Lung (tissue), 12 donors: Measurements from ENCODE around the gene ARHGAP22. TPM values are rescaled to one million over a fixed set of nuclear protein-coding genes. Genes with fewer than 3 reads are reported as not detected.

ENCODE experiments used
- ATAC-seq: fragments of 200-7000 bp; cut with Tn5 transposase; one replicate; pipeline ENCODE4 v1.9.1; 2020; ENCODE audit warnings: moderate number of reproducible peaks; ENCODE audit not compliant: insufficient read depth, low FRiP score
- DNase-seq, 3 donors: peaks; one replicate each; pipeline ENCODE4 v3.0.0-alpha.2; 2013 to 2017
- H3K27ac ChIP-seq, 2 donors: one replicate each; pipeline ENCODE4 v1.5.1; 2013; ENCODE audit warnings: mild to moderate bottlenecking in 2 of 2, moderate library complexity in 2 of 2, control low read depth in 1 of 2, inconsistent platforms in 1 of 2, low read depth in 1 of 2, low read length in 1 of 2
- H3K27me3 ChIP-seq, 3 donors: one replicate each; pipeline ENCODE4 v1.5.1; 2013; ENCODE audit warnings: low read length in 2 of 3; ENCODE audit not compliant: control insufficient read depth in 3 of 3, insufficient read depth in 3 of 3
- H3K36me3 ChIP-seq, 4 donors: one replicate each; pipeline ENCODE4 v1.5.1; 2013; ENCODE audit warnings: low read length in 4 of 4, mild to moderate bottlenecking in 1 of 4, moderate library complexity in 1 of 4; ENCODE audit not compliant: control insufficient read depth in 4 of 4, insufficient read depth in 4 of 4
- H3K4me1 ChIP-seq, 5 donors: one replicate each; pipeline ENCODE4 v1.5.1; 2013; ENCODE audit warnings: low read length in 5 of 5, mild to moderate bottlenecking in 2 of 5, moderate library complexity in 1 of 5; ENCODE audit not compliant: control insufficient read depth in 5 of 5, insufficient read depth in 5 of 5
- H3K4me3 ChIP-seq: one replicate; pipeline ENCODE4 v1.5.1; 2013; ENCODE audit warnings: mild to moderate bottlenecking, control low read depth, moderate library complexity
- H3K9ac ChIP-seq, 2 donors: one replicate each; pipeline ENCODE4 v1.5.1; 2013; ENCODE audit warnings: low read length in 2 of 2, control low read depth in 1 of 2; ENCODE audit not compliant: insufficient read depth in 1 of 2
- H3K9me3 ChIP-seq, 4 donors: one replicate each; pipeline ENCODE4 v1.5.1; 2013; ENCODE audit warnings: low read length in 3 of 4, mild to moderate bottlenecking in 1 of 4, moderate library complexity in 1 of 4; ENCODE audit not compliant: control insufficient read depth in 4 of 4, insufficient read depth in 3 of 4
- CTCF ChIP-seq: IDR thresholded peaks from 2 replicates; pipeline ENCODE4 v1.5.1; 2012; ENCODE audit warnings: mild to moderate bottlenecking; ENCODE audit errors: control extremely low read depth, extremely low read depth
- WGBS, 2 donors: extraction: QIAGEN DNeasy Blood & Tissue Kit; methylation state at CpG; one replicate each; pipeline ENCODE4 v1.1.7; 2013; 5-methylcytosine and 5-hydroxymethylcytosine counted together
- polyA plus RNA-seq, 2 donors: library from polyadenylated mRNA; stranded (reverse); fragments of 200-250 nt; gene quantifications; one replicate each; pipeline ENCODE4 v1.2.1, GENCODE V29; 2013
- total RNA-seq, 2 donors: library from RNA; depleted of rRNA in 1 of 2; stranded (reverse); fragments of >200 nt in 1 of 2; gene quantifications; one replicate each; pipeline ENCODE4 v1.2.1, GENCODE V29; 2014 to 2021
- donor health status: control.
- donor health status: control.
- donor health status: Bipolar disorder and iron deficiency.
- donor health status: healthy.
- donor health status: DM: yes; HTN: yes; CAD: no.

ARHGAP22 gene
- total and polyA plus RNA-seq, 4 donors = 3.2 to 6.9 (median 4.1) TPM

- Histone ChIP-seq H3K27me3 (no peaks in the 10 kb centered on the region), H3K4me3 (no peak overlapping the region), H3K27ac (no peak overlapping the region), H3K9me3 (no peaks in the 10 kb centered on the region), H3K36me3 (no peaks in the 10 kb centered on the region), H3K9ac (no peak overlapping the region), H3K4me1 (no peaks in the 10 kb centered on the region)
- ATAC-seq (no peak), DNase-seq (no peak)
- 65 to 83% methylated on average over 7 of the region's 7 CpGs for WGBS, 2 donors
- TF ChIP-seq CTCF = no peak
Observed at GRCh38 chr10:48446785-48447184, 158.1 kb downstream of the ARHGAP22 start.

- no peak for TF ChIP-seq CTCF
- Histone ChIP-seq H3K4me1 (no peaks in the 10 kb centered on the region), H3K9ac (no peak overlapping the region), H3K9me3 (no peaks in the 10 kb centered on the region), H3K4me3 (no peak overlapping the region), H3K27me3 (no peaks in the 10 kb centered on the region), H3K27ac (no peak overlapping the region), H3K36me3 (no peaks in the 10 kb centered on the region)
- WGBS, 2 donors = 83 to 87% methylated on average over 7 of the region's 7 CpGs
- ATAC-seq (no peak), DNase-seq (no peak)
Observed at GRCh38 chr10:48445932-48446331, 158.9 kb downstream of the ARHGAP22 start.

- TF ChIP-seq CTCF = no peak
- H3K27me3 ChIP-seq = no peaks in the 10 kb centered on the region
- H3K4me3 ChIP-seq = no peak overlapping the region
- no peak for ATAC-seq
- H3K36me3 ChIP-seq = no peaks in the 10 kb centered on the region
- H3K9ac ChIP-seq = no peak overlapping the region
- DNase-seq = no peak
- 80 to 90% methylated on average over 20 of the region's 20 CpGs for WGBS, 2 donors
- no peaks in the 10 kb centered on the region for H3K9me3 ChIP-seq
- H3K27ac ChIP-seq = no peak overlapping the region
- no peaks in the 10 kb centered on the region for H3K4me1 ChIP-seq
Observed at GRCh38 chr10:48444861-48445841, 159.7 kb downstream of the ARHGAP22 start.
